HEK293 (cell line): Measurements from ENCODE around the gene SEMA4D.
A peak's percentile ranks its signal among the peaks of the same experiment; 100 is the strongest.

Source experiments
- CTCF ChIA-PET: fragments of 350-600 bp; formaldehyde crosslinking; extraction: SDS; loops from one replicate; lab custom pipeline; 2021; ENCODE audit warnings: antibody characterized with exemption; lab: Yijun Ruan, JAX
- POLR2A ChIA-PET: fragments of 300-600 bp; formaldehyde crosslinking; extraction: SDS; loops from one replicate; lab custom pipeline; 2020; ENCODE audit warnings: antibody characterized with exemption, inconsistent platforms; lab: Yijun Ruan, JAX
- H3K27ac ChIP-seq: fragments of 200-500 bp; sonication (Bioruptor generic); 2 replicates; pipeline ENCODE4 v1.5.1; 2014; ENCODE audit warnings: low read depth, low read length, control low read depth, inconsistent platforms; ENCODE audit errors: extremely low read depth
- H3K36me3 ChIP-seq, 2 experiments: fragments of 200-500 bp in 1 of 2; sonication (Bioruptor generic) in 1 of 2; 1 replicate in 1 of 2; 2 replicates in 1 of 2; pipeline ENCODE4 v1.5.1; 2014 to 2017; ENCODE audit warnings: inconsistent platforms in 2 of 2, low read length in 2 of 2; ENCODE audit not compliant: control insufficient read depth in 2 of 2, insufficient read depth in 1 of 2
- H3K4me1 ChIP-seq: fragments of 200-500 bp; sonication (Bioruptor generic); 2 replicates; pipeline ENCODE4 v1.5.1; 2014; ENCODE audit warnings: mild to moderate bottlenecking, low read length, inconsistent platforms; ENCODE audit not compliant: control insufficient read depth, insufficient read depth
- H3K4me3 ChIP-seq: 2 replicates; pipeline ENCODE4 v1.5.1; 2011; ENCODE audit warnings: low read depth, mild to moderate bottlenecking, control low read depth, low read length, moderate library complexity
- H3K9me3 ChIP-seq: fragments of 200-500 bp; sonication (Bioruptor generic); 2 replicates; pipeline ENCODE4 v1.5.1; 2014; ENCODE audit warnings: low read depth, low read length, inconsistent platforms; ENCODE audit not compliant: control insufficient read depth, insufficient read depth
- GLIS1 ChIP-seq: fragments of 450-650 bp; formaldehyde crosslinking; IDR thresholded peaks from 2 replicates; pipeline ENCODE4 v1.5.1; 2016; ENCODE audit warnings: missing biosample characterization, missing genetic modification characterization
- SETDB1 ChIP-seq: IDR thresholded peaks from one replicate; pipeline ENCODE4 v1.6.1; 2017; ENCODE audit warnings: mild to moderate bottlenecking, low read length, moderate library complexity, mixed read lengths; ENCODE audit not compliant: insufficient read length
- SP3 ChIP-seq: fragments of 450-650 bp; formaldehyde crosslinking; IDR thresholded peaks from 2 replicates; pipeline ENCODE4 v1.5.1; 2016; ENCODE audit warnings: missing biosample characterization, missing genetic modification characterization
- TRIM28 ChIP-seq: IDR thresholded peaks from 2 replicates; pipeline ENCODE4 v1.6.1; 2011; ENCODE audit warnings: low read length, control low read depth, borderline replicate concordance
- ZBTB17 ChIP-seq: fragments of 450-650 bp; formaldehyde crosslinking; IDR thresholded peaks from 2 replicates; pipeline ENCODE4 v1.5.1; 2016; ENCODE audit warnings: missing biosample characterization, missing genetic modification characterization
- ZNF10 ChIP-seq: fragments of 450-650 bp; formaldehyde crosslinking; IDR thresholded peaks from 2 replicates; pipeline ENCODE4 v1.5.1; 2017; ENCODE audit warnings: missing biosample characterization, missing genetic modification characterization
- ZNF112 ChIP-seq: fragments of 450-650 bp; formaldehyde crosslinking; IDR thresholded peaks from 2 replicates; pipeline ENCODE4 v1.5.0; 2017; ENCODE audit warnings: missing biosample characterization, missing genetic modification characterization
- ZNF266 ChIP-seq: fragments of 450-650 bp; formaldehyde crosslinking; IDR thresholded peaks from 2 replicates; pipeline ENCODE4 v1.5.1; 2016; ENCODE audit warnings: missing biosample characterization, missing genetic modification characterization, low read depth
- ZNF280C ChIP-seq: fragments of 450-650 bp; formaldehyde crosslinking; IDR thresholded peaks from 2 replicates; pipeline ENCODE4 v1.5.1; 2016; ENCODE audit warnings: missing biosample characterization, missing genetic modification characterization
- ZNF311 ChIP-seq: fragments of 450-650 bp; formaldehyde crosslinking; IDR thresholded peaks from 2 replicates; pipeline ENCODE4 v1.5.1; 2017; ENCODE audit warnings: missing biosample characterization, missing genetic modification characterization, borderline replicate concordance
- ZNF354C ChIP-seq: fragments of 450-650 bp; formaldehyde crosslinking; IDR thresholded peaks from 2 replicates; pipeline ENCODE4 v1.5.1; 2016; ENCODE audit warnings: missing biosample characterization, missing genetic modification characterization, low read depth, borderline replicate concordance
- ZNF366 ChIP-seq: fragments of 450-650 bp; formaldehyde crosslinking; conservative IDR thresholded peaks from 2 replicates; pipeline ENCODE4 v1.5.1; 2016; ENCODE audit warnings: missing biosample characterization, missing genetic modification characterization
- ZNF398 ChIP-seq: fragments of 450-650 bp; formaldehyde crosslinking; IDR thresholded peaks from 2 replicates; pipeline ENCODE4 v1.5.1; 2017; ENCODE audit warnings: missing biosample characterization, missing genetic modification characterization
- ZNF416 ChIP-seq: fragments of 450-650 bp; formaldehyde crosslinking; IDR thresholded peaks from 2 replicates; pipeline ENCODE4 v1.5.1; 2016; ENCODE audit warnings: missing biosample characterization, missing genetic modification characterization
- ZNF433 ChIP-seq: fragments of 450-650 bp; formaldehyde crosslinking; IDR thresholded peaks from 2 replicates; pipeline ENCODE4 v1.5.1; 2016; ENCODE audit warnings: missing biosample characterization, missing genetic modification characterization, low read depth
- ZNF548 ChIP-seq: fragments of 450-650 bp; formaldehyde crosslinking; IDR thresholded peaks from 2 replicates; pipeline ENCODE4 v1.5.1; 2016; ENCODE audit warnings: missing biosample characterization, missing genetic modification characterization
- ZNF558 ChIP-seq: fragments of 450-650 bp; formaldehyde crosslinking; IDR thresholded peaks from 2 replicates; pipeline ENCODE4 v1.5.1; 2016; ENCODE audit warnings: missing biosample characterization, missing genetic modification characterization
- ZNF629 ChIP-seq: fragments of 450-650 bp; formaldehyde crosslinking; IDR thresholded peaks from 2 replicates; pipeline ENCODE4 v1.5.1; 2017; ENCODE audit warnings: missing biosample characterization, missing genetic modification characterization
- ZNF777 ChIP-seq: fragments of 450-650 bp; formaldehyde crosslinking; IDR thresholded peaks from 2 replicates; pipeline ENCODE4 v1.5.1; 2017; ENCODE audit warnings: missing biosample characterization, missing genetic modification characterization, borderline replicate concordance
- TF ChIP-seq, protein P1 (sequence below): fragments of 450-650 bp; formaldehyde crosslinking; IDR thresholded peaks from 2 replicates; pipeline ENCODE4 v1.5.1; 2016; ENCODE audit warnings: missing biosample characterization, missing genetic modification characterization
- TF ChIP-seq, protein P2 (sequence below): fragments of 450-650 bp; IDR thresholded peaks from 2 replicates; pipeline ENCODE4 v1.5.1; 2018; ENCODE audit warnings: missing biosample characterization, mild to moderate bottlenecking, missing genetic modification characterization
- TF ChIP-seq, protein P3 (sequence below): fragments of 450-650 bp; formaldehyde crosslinking; IDR thresholded peaks from 2 replicates; pipeline ENCODE4 v1.5.1; 2016; ENCODE audit warnings: missing biosample characterization, missing genetic modification characterization

Gene SEMA4D

GRCh38 chr9:89531766-89532165, 33.9 kb upstream of the SEMA4D start:
- POLR2A ChIA-PET, result no interaction called here
- Histone ChIP-seq H3K4me1 (no peaks in the 10 kb centered on the region), H3K9me3 (no peaks in the 10 kb centered on the region), H3K4me3 (no peak overlapping the region), H3K36me3 (no peaks in the 10 kb centered on the region), H3K27ac (no peak overlapping the region)
- TF ChIP-seq ZNF266 (tag by site-specific recombination) (no peak), ZNF548 (tag by site-specific recombination) (no peak), ZNF777 (tag by site-specific recombination) (no peak), ZNF416 (no peak), ZNF112 (tag by site-specific recombination) (no peak), ZNF433 (tag by site-specific recombination) (no peak), ZNF366 (tag by site-specific recombination) (no peak), SP3 (tag by site-specific recombination) (no peak), SETDB1 (no peak), ZNF558 (tag by site-specific recombination) (no peak), GLIS1 (tag by site-specific recombination) (no peak), ZNF629 (no peak), ZBTB17 (tag by site-specific recombination) (no peak), ZNF10 (tag by site-specific recombination) (no peak)
- TF ChIP-seq, protein P1, sequence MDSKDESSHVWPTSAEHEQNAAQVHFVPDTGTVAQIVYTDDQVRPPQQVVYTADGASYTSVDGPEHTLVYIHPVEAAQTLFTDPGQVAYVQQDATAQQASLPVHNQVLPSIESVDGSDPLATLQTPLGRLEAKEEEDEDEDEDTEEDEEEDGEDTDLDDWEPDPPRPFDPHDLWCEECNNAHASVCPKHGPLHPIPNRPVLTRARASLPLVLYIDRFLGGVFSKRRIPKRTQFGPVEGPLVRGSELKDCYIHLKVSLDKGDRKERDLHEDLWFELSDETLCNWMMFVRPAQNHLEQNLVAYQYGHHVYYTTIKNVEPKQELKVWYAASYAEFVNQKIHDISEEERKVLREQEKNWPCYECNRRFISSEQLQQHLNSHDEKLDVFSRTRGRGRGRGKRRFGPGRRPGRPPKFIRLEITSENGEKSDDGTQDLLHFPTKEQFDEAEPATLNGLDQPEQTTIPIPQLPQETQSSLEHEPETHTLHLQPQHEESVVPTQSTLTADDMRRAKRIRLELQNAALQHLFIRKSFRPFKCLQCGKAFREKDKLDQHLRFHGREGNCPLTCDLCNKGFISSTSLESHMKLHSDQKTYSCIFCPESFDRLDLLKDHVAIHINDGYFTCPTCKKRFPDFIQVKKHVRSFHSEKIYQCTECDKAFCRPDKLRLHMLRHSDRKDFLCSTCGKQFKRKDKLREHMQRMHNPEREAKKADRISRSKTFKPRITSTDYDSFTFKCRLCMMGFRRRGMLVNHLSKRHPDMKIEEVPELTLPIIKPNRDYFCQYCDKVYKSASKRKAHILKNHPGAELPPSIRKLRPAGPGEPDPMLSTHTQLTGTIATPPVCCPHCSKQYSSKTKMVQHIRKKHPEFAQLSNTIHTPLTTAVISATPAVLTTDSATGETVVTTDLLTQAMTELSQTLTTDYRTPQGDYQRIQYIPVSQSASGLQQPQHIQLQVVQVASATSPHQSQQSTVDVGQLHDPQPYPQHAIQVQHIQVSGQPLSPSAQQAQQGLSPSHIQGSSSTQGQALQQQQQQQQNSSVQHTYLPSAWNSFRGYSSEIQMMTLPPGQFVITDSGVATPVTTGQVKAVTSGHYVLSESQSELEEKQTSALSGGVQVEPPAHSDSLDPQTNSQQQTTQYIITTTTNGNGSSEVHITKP (tag by site-specific recombination), result no peak
- TF ChIP-seq, protein P2, sequence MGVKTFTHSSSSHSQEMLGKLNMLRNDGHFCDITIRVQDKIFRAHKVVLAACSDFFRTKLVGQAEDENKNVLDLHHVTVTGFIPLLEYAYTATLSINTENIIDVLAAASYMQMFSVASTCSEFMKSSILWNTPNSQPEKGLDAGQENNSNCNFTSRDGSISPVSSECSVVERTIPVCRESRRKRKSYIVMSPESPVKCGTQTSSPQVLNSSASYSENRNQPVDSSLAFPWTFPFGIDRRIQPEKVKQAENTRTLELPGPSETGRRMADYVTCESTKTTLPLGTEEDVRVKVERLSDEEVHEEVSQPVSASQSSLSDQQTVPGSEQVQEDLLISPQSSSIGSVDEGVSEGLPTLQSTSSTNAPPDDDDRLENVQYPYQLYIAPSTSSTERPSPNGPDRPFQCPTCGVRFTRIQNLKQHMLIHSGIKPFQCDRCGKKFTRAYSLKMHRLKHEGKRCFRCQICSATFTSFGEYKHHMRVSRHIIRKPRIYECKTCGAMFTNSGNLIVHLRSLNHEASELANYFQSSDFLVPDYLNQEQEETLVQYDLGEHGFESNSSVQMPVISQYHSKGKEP (tag by site-specific recombination), result no peak
- TF ChIP-seq, protein P3, sequence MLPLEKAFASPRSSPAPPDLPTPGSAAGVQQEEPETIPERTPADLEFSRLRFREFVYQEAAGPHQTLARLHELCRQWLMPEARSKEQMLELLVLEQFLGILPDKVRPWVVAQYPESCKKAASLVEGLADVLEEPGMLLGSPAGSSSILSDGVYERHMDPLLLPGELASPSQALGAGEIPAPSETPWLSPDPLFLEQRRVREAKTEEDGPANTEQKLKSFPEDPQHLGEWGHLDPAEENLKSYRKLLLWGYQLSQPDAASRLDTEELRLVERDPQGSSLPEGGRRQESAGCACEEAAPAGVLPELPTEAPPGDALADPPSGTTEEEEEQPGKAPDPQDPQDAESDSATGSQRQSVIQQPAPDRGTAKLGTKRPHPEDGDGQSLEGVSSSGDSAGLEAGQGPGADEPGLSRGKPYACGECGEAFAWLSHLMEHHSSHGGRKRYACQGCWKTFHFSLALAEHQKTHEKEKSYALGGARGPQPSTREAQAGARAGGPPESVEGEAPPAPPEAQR (tag by site-specific recombination), result no peak
- CTCF ChIA-PET, result interaction anchor here (0.6 to 3.9 kb wide), 3 partner anchors 17 to 23 kb away, joined by 3 to 25 read pairs (median 4); no protein-coding TSS in a partner anchor

- Histone ChIP-seq H3K4me1 (no peaks in the 10 kb centered on the region), H3K27ac (no peak overlapping the region), H3K4me3 (no peak overlapping the region), H3K36me3 (no peaks in the 10 kb centered on the region), H3K9me3 (no peaks in the 10 kb centered on the region)
- CTCF ChIA-PET, result interaction anchor here (0.7 to 3.9 kb wide), 2 partner anchors 18 to 294 kb away, joined by 3 to 25 read pairs; no protein-coding TSS in a partner anchor
- POLR2A ChIA-PET, result no interaction called here
- no peak for TF ChIP-seq ZNF354C (tag by site-specific recombination)
- TF ChIP-seq ZNF311 (tag by site-specific recombination), result no peak
- TF ChIP-seq ZNF366 (tag by site-specific recombination), result no peak
- no peak for TF ChIP-seq ZNF280C
- no peak for TF ChIP-seq ZNF398
- peak; percentile 53 for TF ChIP-seq SETDB1
- TF ChIP-seq TRIM28, result peak; percentile 84; the same call in 1 of the 2 replicates
Measured at GRCh38 chr9:89530726-89531125, 32.8 kb upstream of the SEMA4D start.
